NCI-H69 (cell line): Measurements from ENCODE around the gene CARD10.

Source experiments
- DNase-seq: peaks from one replicate; lab custom pipeline; 2025; lab: John Stamatoyannopoulos, UW

The CARD10 gene, protein sequence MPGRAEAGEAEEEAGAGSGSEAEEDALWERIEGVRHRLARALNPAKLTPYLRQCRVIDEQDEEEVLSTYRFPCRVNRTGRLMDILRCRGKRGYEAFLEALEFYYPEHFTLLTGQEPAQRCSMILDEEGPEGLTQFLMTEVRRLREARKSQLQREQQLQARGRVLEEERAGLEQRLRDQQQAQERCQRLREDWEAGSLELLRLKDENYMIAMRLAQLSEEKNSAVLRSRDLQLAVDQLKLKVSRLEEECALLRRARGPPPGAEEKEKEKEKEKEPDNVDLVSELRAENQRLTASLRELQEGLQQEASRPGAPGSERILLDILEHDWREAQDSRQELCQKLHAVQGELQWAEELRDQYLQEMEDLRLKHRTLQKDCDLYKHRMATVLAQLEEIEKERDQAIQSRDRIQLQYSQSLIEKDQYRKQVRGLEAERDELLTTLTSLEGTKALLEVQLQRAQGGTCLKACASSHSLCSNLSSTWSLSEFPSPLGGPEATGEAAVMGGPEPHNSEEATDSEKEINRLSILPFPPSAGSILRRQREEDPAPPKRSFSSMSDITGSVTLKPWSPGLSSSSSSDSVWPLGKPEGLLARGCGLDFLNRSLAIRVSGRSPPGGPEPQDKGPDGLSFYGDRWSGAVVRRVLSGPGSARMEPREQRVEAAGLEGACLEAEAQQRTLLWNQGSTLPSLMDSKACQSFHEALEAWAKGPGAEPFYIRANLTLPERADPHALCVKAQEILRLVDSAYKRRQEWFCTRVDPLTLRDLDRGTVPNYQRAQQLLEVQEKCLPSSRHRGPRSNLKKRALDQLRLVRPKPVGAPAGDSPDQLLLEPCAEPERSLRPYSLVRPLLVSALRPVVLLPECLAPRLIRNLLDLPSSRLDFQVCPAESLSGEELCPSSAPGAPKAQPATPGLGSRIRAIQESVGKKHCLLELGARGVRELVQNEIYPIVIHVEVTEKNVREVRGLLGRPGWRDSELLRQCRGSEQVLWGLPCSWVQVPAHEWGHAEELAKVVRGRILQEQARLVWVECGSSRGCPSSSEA

DNA sequence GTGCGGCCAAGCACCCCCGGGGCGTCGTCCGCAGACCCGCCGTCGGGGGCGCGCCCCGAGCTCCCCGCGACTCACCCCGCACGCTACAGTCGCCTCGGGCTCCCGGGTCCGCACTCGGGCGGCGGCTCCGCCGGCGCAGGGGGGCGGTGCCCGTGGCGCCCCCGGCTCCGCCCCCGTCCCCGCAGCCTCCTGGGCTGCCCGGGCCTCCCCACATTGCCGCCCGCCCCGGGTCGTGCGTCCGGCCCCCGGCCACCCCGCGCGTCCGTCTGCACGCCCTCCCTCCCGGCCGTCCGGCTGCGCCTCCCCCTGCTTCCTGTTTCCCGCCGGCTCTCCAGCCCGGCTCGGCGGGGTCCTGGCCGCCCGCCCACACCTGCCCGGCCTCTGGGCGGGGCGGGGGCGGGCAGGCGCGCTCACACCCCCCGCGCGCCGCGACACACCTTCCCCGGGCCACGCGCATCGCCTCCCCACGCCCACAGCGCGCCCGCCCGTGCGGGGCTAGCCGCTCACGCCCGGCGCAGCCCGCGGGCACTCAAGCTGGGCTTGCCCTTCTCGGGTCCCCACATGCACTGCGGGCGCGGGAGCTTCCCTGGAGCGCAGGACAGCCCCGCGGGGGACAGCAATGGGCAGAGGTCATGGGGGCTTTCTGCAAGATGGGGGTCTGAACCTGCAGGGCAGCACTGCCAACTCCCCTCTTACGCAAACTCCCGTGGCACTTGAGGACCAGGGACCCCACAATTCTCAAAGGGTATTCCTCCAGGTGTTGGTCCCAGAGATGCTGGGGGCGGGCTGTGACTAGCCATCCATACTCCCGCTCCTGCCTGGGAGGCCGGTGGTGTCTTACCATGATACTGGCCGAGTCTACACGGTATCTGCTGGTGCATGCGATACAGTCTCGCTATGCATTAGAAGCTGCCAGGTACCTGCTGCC lies at the start of gene CARD10:
CARD10 (minus strand) TSS at position 148 of the 928 bp plus-strand sequence. CDS start 215 bp downstream, outside the sequence.
- DNase-seq: peak; percentile 84

DNA sequence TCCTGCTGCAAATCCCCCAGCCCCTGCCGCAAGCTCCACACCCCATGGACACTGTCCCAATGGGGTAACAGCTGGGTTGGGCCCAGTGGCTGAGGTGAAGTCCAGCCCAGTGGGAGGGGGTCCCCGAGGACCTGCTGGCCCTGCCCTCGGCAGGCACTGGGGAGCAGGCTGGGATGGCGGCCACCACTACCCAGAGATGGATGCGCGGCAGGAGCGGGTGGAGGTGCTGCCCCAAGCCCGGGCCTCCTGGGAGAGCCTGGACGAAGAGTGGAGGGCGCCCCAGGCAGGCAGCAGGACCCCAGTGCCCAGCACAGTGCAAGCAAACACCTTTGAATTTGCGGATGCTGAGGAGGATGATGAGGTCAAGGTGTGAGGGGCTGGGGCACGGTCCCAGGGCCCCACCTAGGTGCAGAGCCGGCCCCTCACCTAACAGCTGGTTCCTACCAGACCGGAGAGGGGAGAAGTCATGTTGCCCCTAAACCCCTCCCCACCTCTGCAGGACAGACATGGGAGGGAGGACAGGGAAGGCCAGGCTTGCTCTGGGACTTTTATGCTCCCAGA lies 49.3 kb upstream of the CARD10 start:
- DNase-seq: no peak

DNA sequence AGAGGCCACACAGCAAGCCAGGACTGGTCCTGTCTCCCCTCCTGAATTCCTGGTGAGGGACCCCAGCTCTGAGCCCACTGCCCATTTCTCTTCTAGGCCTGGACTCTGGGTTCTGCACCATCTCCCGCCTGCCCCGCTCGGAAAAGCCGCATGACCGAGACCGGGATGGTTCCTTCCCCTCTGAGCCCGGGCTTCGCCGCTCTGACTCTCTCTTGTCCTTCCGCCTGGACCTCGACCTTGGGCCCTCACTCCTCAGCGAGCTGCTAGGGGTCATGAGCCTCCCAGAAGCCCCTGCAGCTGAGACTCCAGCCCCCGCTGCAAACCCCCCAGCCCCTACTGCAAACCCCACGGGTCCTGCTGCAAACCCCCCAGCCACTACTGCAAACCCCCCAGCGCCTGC lies 48.8 kb upstream of the CARD10 start:
- no peak for DNase-seq

DNA sequence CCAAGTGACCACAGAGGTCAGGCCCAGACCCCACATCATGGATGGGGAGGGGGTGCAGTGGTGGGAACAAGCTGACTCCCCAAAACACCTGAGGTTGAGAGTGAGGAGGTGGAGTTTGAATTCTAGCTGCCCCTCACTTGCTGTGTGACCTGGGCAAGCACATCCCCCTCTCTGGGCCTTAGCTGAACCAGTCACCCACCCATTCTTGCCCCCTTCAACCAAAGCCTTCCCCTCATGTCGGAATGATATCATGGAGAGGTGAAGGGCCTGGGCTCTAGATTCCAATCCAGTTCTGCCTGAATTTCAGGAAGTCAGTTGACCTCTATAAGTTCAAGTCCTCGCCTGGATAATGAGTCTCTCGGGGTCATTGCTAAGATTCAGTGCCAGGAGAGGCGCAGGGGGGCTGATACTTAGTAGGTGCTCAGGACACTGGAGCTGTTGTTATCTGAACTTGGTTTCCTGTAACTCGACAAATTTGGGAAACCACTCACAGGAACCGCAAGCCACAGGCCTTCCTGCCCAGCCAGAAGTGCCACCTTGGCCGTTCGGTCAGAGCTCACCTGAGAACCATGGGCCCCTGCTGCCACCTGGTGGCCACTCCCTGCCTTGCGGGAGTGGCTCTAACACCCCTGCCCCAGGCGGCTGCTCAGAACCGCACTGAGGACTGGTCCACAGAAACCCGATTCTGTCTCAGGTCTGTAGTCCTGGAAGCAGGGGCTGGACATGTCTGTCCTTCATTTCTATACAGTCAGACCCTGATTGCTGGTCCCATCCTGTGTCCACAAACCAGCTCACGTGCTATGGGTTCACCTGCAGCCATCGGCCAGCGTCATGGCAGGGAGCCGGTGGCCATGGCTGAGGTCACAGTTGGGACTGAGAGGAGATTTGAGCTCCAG lies 47.9 kb upstream of the CARD10 start:
- DNase-seq: peak; percentile 78

DNA sequence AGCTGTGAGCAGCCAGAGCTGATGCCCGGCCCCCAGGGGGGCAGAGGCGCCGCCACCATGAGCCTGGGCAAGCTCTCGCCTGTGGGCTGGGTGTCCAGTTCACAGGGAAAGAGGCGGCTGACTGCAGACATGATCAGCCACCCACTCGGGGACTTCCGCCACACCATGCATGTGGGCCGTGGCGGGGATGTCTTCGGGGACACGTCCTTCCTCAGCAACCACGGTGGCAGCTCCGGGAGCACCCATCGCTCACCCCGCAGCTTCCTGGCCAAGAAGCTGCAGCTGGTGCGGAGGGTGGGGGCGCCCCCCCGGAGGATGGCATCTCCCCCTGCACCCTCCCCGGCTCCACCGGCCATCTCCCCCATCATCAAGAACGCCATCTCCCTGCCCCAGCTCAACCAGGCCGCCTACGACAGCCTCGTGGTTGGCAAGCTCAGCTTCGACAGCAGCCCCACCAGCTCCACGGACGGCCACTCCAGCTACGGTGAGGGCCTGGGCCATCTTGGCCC lies 47.2 kb upstream of the CARD10 start:
- no peak for DNase-seq

DNA sequence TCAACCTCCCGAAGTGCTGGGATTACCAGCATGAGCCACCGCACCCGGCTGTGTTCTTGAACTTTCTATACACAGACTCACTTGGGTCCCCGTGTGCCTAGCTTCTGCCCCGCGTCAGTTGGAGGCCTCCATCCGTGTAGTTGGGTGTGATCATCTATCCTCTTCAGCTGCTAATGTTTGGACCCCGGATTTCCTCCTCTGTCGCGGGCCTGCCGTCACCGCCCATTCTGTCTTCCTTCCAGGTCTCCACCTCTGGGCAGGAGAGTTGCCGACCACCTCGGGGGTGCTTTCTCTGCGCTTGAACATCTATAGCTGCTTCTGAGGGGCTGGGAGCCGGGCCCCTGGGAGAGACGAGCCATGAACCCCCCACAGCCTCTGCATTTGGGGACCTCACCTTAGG lies 46.6 kb upstream of the CARD10 start:
- no peak for DNase-seq

DNA sequence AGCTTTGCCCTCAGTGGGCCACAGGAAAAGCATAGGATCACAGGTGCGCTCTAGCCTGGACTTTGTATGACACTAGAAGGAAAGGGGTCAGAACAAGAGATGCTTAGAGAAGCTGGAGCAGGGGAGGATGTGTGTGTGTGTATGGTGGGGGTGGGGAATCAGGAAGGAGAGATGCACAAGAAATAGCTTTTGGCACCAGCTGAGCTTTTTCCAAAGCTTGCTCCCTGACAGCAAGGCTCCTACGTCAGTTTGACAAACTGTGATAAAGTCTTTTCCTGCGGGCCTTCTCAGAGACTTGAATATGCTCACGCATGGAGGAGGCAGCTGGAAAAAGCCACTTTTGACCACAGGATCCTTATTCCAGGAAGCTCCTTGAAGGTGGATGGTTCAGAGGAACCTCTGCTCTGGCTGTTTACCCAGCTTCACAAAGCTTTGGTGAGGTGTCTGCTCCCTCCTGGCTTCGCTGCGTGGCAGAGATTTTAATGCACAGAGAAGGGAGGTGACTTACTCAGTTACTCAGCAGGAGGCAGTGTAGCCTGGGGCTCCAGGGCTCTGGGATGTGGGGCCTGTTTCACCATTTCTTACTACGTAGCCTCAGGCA lies 45.0 kb upstream of the CARD10 start:
- DNase-seq: peak; percentile 16

DNA sequence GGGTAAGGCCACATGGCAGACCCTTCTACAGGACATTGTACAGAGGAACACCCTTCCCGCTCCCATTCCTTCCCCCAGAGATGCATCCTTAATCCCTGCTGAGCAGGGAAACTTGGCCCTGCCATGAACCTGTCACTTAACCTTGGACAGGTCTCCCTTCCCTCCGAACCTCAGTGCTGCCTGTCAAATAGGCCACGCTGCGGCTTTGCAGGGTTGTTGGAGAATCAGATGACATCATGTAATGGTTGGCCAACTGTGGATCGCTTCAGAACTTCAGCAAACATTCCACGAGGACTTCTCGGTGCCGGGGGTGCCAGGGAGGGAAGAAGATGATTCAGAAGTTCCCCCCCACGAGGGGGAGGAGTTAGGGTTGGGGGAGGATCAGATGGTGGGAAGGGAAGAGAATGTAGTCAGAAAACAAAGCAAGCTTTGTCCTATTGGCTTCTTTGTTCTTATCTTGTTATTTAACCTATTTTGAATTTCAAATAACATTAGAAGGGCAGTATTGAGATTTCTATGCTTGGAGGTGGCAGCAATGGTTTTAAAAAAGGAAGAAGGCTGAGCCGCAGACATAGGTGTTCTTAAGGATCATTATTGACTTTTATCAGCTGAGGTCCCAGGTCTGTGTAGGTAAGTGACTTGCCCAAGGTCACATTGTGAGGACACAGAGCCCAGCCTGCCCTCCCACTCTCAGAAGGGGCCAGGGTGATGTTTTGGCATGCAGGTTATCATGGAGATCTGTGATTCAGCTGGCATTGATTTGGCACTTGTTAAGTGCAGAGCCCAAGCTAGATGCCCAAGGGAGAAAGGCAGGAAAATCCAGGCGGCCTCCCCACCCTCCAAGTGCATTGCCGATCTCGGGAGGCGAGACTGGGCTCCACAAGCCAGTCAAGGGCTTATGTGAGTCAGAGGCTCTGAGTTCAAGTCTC lies 44.2 kb upstream of the CARD10 start:
- DNase-seq: no peak

DNA sequence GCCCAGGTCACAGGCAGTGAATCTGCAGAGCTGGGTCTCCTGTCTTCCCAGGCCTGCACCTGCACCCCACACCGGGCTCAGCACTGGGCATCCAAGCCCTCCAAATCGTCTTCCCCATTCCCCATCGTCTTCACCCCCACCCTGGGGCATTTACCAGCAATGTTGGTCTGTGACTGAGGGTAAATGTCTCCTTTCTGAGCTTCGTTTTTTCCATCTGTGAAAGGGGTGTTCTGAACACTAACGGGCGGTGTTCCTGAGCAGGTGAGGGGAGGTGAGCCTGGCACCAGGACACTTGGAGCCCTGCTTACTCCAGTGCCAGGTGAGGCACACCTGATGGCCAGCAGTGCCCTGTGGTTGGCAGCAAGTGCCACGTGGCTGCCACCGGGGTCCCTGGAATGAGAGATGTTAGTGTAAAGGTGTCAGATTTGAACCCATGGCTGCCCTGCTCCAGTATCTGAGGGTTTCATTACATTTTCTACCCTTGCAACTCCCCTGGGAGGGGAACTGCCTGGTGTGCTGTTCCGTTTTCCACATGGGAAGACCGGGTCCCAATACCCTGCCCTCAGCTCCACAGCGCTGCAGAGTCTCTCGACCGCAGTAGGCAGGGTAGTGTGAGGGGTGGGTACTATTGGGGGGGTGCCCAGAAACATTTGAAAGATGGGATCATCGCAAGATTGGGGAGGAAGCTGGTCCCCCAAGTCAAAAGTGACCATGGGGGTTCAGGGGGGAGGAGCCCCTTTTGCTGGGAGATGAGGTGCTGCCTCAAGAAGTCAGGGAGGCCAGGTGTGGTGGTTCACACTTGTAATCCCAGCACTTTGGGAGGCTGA lies 43.0 kb upstream of the CARD10 start:
- no peak for DNase-seq

DNA sequence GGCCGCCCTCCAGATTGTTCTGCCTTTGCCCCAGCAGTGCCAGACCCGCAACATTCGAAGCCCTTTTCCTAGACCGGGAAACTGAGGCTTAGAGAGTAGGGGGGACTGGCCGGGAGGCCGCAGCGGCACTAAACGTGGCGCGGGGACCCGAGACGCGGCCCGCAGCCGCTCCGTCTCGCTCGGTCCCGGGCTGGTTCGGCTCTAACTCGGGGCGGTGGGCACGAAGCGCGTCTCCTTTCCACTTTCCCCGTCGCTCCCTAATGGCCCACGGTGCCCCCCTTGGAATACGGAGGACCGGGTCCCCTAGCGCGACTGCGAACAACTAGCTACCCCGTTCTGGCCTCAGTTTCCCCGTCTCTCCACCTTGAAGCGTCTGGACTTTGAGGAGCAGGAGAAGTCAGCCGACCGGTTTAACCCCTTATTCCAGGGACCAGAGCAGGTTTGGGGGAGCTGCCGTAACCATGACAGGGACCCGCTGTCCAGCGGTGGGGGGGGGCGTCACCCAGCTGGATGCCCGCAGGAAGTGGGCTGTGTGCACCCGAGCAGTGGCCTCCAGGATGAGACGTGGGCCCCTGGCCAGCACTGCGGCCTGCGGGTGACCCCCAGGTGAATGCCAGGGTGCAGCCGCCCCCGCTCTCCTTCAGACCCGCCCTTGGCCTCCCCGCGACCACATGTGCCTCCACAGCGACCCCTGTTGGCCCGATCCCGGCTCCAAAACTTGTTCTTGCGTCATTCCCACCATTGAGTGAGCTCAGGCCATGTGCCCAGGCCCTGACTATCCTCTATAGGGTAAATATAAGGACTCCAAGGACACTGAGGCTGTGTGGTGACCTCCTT lies 42.2 kb upstream of the CARD10 start:
- DNase-seq: peak; percentile 59

DNA sequence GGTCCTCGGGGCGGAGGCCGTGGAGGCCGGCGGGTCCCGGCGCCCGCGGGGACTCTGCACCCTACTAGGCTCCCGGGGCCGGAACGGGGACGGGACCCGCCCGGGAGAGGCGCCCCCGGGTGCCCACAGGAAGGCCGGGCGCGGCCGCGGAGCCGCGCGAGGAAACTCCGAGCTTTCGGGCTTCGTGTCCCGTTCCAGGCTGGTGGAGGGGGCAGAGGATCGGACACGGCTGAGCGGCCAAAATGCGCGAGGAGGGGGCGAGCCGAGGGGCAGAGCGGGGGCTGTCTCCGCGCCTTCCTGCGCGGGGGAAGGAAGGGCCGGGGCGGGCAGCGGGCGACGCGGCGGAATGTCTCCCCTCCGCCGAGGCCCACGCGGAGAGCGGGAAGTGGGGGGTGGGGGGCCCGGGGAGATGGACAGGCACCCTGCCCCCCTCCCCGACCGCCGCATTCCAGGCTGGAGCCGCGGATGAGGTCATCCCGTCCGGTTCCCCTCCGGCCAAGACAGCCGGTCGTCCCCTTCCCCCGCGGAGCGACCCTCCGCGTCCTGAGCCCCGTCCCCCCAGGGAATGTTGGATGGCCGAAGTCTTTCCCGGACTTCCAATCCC lies 41.5 kb upstream of the CARD10 start:
- DNase-seq: no peak

DNA sequence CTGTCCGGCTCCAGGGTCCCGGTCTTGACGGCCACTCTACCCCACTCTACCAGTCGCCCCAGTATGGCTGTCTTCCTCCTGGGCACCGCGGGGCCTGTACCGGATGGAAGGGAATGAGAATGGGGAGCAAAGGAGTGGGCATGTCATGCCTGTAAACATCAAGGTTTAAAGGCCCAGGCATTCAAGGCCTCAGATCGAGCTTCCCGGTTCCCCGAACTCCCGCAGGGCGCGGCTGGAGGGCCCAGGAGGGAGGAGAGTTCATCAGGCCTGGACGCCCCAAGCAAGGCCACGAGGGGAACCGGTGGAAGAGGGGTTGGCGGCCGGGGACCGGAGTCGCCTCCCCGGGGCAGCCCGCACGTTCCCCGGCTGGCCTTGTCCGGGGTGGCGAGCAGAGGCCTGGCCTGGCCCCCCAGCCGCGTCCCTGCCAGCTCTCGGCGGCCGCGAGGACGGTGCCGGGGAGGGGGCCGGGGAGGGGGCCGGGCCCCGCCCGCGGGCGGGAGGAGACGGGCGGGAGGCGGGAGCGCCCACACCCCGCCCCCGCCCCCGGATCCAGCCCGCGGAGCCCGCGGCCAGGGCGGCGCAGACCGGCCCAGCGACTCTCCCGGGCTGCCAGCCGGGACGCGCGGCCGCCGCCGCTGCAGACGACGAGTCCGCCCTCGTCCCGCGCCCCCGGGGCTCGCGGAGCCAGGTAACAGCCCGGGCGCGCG lies 40.8 kb upstream of the CARD10 start, which contains the start of gene CDC42EP1:
CDC42EP1 (plus strand) TSS at position 580 of the 707 bp plus-strand sequence. CDS start 5,870 bp downstream, outside the sequence.
- peak; percentile 36 for DNase-seq

DNA sequence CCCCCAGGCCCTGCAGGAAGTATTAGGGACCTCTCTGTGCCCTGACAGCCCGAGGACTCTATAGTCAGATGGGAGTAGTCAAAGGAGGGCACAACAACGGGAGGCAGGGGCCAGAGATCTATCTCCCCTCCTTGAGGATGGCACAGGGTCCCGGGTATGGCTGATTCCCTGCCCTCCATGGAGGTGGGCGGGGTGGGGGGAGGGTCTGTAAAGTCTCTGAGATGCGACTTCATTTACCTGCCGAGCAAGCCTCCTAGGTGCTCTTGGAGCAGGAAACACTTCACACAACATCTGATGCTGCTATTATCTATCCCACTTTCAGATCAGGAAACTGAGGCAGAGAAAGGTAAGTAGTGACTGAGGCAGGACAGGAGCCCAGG lies 40.3 kb upstream of the CARD10 start:
- DNase-seq: no peak

DNA sequence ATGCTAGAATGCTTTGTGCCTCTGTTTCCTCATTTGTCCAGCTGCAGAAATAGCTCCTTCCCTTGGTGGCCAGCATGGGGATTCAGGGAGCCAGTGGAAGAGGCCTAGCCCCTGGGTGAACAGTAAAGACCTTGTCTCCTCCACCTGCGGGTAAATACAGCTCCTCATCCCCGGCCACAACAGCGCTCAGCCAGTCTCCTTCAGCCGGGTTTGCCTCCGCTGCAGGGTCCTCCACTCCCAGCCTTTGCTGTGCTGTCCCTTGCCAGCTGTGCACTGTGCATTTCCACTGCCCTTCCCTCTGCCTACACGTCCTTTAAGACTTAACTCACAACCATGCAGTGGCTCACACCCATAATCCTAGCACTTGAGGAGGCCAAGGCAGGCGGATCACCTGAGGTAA lies 39.6 kb upstream of the CARD10 start:
- no peak for DNase-seq

DNA sequence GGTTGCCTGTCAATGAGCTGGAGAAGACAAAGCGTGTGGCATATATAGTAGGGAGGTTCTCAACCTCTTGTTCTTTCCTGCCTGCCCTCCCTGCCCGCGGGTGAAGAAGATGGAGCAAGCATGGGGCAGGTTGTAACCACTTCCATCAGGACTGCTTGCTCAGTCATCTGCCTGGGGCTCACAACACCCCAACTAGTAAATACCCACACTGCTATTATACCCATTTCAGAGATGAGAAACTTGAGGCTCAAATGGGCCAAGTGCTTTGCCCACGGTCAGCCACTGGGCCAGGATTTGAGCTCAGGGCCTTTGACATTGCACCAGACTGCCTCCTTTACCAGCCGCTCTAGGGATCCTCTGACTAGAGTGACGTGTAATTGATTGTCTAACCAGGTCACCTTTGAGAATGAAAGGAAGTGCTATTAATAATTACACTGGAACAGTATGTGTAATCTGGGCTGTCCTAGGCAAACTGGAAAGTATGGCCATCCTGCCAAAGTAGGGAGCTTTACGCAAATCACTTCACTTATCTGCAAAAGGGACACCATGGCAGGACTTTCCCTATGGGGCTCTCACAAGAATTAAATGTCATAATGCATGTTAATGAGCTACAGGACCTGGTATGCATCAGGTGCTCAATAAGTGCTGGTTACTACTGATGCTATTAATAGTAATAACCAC lies 38.2 kb upstream of the CARD10 start:
- DNase-seq: no peak
